WI38 (cell line): ENCODE measurements around the gene HPN.
A peak's percentile ranks its signal among the peaks of the same experiment; 100 is the strongest.

Source experiments
- H3K4me3 ChIP-seq: 2 replicates; pipeline ENCODE4 v1.5.1; 2011; ENCODE audit warnings: low read depth, mild to moderate bottlenecking, control low read depth, low read length
- CTCF ChIP-seq: IDR thresholded peaks from 2 replicates; pipeline ENCODE4 v1.5.1; 2012; ENCODE audit warnings: low read depth, mild to moderate bottlenecking, control low read depth, low read length

HPN gene

GRCh38 chr19:35090160-35090505, 48.6 kb downstream of the HPN start:
- TF ChIP-seq CTCF = no peak
- no peak overlapping the region for H3K4me3 ChIP-seq

- TF ChIP-seq CTCF = peak; percentile 57
- no peak overlapping the region for H3K4me3 ChIP-seq
These were observed 49.1 kb downstream of the HPN start for GRCh38 chr19:35090506-35091214.

- H3K4me3 ChIP-seq = no peak overlapping the region
- TF ChIP-seq CTCF = no peak
These were observed 51.9 kb downstream of the HPN start for GRCh38 chr19:35093430-35093829.

DNA sequence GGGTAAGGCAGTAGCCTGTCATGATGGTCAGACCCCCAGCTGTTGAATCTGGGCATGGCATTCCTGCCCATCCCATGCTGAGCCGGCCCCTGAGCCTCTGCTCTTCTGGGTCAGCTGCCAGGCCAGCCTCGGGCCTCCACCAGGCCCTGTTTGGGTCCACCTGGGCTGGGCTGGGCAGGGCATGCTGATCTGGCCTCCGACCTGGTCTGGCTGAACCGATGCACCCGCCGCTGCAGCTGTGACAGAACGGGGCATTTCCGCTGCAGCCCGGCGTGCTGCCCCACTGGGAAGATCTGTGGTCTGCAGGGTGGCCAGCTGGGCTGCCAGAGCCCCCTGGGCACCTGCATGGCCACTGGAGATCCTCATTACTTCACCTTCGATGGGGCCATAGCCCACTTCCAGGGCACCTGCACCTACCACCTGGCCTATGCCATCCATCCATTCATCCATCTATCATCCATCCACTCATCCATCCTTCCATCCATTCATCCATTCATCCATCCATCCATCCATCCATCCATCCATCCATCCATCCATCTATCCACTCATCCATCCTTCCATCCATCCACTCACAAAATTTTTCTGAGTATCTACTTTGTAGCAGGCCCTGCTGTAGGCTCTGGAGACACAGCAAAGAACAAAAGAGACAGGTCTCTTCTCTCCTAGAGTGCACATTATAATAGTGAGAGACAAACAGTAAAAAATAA, 52.6 kb downstream of the HPN start:
- no peak for TF ChIP-seq CTCF
- no peak overlapping the region for H3K4me3 ChIP-seq

- no peak for TF ChIP-seq CTCF
- H3K4me3 ChIP-seq = no peak overlapping the region
These were observed 53.1 kb downstream of the HPN start for GRCh38 chr19:35094656-35095055.

- no peak for TF ChIP-seq CTCF
- H3K4me3 ChIP-seq = no peak overlapping the region
These were observed 54.3 kb downstream of the HPN start for GRCh38 chr19:35095667-35096368.

DNA sequence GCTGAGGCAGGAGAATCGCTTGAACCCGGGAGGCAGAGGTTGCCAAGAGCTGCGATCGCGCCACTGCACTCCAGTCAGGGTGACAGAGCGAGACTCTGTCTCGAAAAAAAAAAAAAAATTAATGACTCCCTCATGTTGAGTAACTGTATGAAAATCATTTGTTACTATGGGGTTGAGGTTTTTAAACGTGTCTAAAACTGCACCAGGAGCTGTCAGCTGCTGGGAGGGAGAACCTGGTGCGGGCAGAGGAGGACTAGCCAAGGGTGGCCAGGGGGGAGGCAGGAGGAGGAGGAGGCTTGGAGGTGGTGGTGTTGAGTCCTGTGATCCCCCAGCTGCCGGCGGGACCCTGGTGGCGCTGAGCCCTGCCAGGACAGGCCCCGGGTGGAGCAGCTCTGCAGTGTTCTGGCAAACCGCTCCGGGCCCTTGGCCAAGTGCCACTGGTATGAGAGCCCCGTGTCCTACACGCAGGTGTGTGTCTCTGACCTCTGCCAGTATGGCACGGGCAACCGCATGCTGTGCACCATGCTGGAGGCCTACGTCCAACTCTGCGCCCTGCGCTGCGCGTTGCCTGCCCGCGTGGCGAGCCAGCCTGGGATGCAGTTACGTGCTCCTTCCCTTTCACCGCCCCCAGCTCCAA, 57.0 kb downstream of the HPN start:
- TF ChIP-seq CTCF = no peak
- H3K4me3 ChIP-seq = no peak overlapping the region
